ENCODE data around the gene SPATC1L. TPM values are rescaled to one million over a fixed set of nuclear protein-coding genes. Genes with fewer than 3 reads are reported as not detected.

SPATC1L gene
- total RNA-seq, 1 experiment from 2014 or later = 4.3 TPM

GRCh38 chr21:46111193-46111571 lies 73.1 kb downstream of the SPATC1L start:
- DNase-seq (ENCODE audit: low read depth, low spot score) = no peak
- in situ Hi-C loops (cut with HindIII; ENCODE audit: low pct_unique_long_range_greater_than_20kb, low sequenced_read_pairs) = no loop called here

Other genes starting within 250 kb of the SPATC1L start
- 8.5 and 10.1 TPM in 2 replicates for gene COL6A1, start 202.7 kb downstream of the SPATC1L start, total RNA-seq (2014; rRNA removed; shearing (Covaris generic))
- gene COL6A2, start 86.3 kb downstream of the SPATC1L start, total RNA-seq (2014; rRNA removed; shearing (Covaris generic)) = 21.3 and 24.0 TPM in 2 replicates
- gene FTCD, start 28.9 kb downstream of the SPATC1L start, total RNA-seq (2014; rRNA removed; shearing (Covaris generic)) = 0.11 TPM in 1 of 2 replicates, not detected in the other
- 15.6 and 19.3 TPM in 2 replicates for gene LSS, start 44.3 kb upstream of the SPATC1L start, total RNA-seq (2014; rRNA removed; shearing (Covaris generic))
- 49.1 and 57.4 TPM in 2 replicates for gene MCM3AP, start 101.2 kb upstream of the SPATC1L start, total RNA-seq (2014; rRNA removed; shearing (Covaris generic))
- 24.3 and 24.6 TPM in 2 replicates for gene YBEY, start 101.9 kb upstream of the SPATC1L start, total RNA-seq (2014; rRNA removed; shearing (Covaris generic))
- 2.4 and 2.5 TPM in 2 replicates for gene C21orf58, start 139.4 kb upstream of the SPATC1L start, total RNA-seq (2014; rRNA removed; shearing (Covaris generic))
- gene PCNT, start 139.7 kb upstream of the SPATC1L start, total RNA-seq (2014; rRNA removed; shearing (Covaris generic)) = 8.8 and 9.0 TPM in 2 replicates